ENCODE data around the gene TMOD2.

TMOD2 gene

DNA sequence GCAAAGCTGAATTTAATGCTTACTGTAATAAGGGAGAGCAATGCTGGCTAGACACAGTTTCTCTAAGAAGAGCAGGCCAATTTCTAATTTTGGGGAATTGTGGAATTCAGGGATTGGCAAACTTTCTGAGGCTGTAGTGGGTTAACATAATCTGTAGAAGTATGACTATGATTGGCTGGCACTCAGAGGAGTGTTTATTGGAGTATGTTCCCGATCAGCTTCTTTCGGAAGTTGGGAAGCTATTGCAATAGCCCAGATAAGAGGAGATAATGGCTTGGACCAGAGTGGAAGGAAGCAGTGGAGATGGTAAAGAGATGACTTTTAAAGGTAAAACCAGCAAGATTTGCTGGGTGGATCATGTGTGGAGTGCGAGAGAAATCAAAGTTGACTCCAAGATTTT lies 97.4 kb downstream of the TMOD2 start:
- no peak for DNase-seq

DNA sequence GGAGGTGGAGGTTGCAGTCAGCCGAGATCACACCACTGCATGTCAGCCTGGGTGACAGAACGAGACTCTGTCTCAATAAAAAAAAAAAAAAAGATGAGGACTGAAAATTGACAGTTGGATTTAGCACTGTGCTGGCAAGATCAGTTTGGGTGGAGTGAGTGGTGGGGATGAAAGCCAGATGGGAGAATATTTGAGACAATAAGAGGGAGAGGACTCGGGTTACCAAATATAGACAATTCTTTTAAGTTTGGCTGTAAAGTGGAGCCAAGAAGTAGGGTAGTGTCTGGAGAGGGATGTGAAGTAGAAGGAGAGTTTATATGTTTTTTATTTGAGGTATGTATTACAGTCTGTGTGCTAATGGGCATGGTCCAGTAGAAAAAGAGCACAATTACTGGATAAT lies 98.5 kb downstream of the TMOD2 start:
- DNase-seq = no peak

DNA sequence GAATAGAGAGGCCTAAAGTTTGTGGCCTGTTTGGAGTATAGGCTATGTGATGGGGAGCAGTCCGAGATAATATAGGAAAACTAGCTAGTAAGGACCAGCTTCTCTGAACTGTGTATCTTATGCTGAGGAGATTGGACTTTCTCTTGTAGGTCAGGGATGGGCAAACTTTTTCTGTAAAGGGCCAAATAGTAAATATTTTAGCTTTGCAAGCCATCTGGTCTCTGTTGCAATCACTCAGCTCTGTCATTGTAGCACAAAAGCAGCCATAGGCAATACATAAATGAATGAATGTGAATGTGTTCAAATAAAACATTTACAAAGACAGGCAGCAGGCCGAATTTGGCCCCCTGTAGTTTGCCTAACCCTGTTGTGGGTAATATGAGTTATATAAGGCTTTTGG lies 102.6 kb downstream of the TMOD2 start:
- DNase-seq = no peak

DNA sequence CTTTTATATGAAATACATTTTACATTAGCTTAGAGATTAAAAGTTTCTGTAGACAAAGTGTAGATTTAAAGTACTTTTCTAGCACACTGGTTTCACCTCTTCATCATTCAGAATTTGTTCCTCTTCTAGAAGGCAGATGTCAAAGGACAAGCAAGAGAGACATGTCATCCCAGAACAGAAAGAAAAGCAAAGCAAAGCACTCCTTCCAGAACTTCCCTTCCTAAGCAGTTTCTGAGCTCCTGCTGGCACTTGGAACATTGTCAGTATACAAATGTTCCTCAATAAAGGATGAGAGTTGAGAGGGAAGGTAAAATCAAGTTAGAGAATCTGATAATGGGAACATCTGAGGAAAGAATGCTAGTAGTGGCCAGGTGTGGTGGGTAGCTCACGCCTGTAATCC lies 104.2 kb downstream of the TMOD2 start:
- no peak for DNase-seq

DNA sequence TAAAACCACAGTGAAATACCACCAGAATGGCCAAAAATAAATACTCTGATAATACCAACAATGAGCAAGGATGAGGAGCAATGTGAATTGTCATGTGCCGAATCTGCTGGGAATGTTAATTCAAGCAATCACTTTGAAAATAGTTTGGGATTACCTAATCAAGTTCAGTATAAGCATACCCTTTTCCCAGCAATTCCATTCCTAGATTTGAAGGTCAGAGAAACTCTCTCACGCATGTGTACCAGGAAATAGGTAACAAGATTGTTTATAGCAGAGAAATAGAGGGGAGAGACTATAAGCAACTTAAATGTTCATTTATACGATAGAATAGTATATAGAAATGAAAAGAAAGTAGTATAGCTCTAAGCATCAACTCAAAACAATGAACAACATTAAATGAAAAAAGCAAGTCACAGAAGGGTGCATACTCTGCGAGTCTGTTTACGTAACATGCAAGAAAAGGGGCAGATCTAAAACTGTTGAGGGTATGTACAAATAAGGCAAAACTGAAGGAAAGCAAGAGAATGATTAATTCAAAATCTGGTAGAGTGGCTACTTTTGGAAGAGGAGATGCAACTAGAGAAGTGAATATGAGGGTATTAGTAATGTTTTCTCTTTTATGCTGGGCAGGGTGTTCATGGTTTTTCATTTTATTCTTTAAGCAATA lies 105.5 kb downstream of the TMOD2 start:
- DNase-seq = no peak

DNA sequence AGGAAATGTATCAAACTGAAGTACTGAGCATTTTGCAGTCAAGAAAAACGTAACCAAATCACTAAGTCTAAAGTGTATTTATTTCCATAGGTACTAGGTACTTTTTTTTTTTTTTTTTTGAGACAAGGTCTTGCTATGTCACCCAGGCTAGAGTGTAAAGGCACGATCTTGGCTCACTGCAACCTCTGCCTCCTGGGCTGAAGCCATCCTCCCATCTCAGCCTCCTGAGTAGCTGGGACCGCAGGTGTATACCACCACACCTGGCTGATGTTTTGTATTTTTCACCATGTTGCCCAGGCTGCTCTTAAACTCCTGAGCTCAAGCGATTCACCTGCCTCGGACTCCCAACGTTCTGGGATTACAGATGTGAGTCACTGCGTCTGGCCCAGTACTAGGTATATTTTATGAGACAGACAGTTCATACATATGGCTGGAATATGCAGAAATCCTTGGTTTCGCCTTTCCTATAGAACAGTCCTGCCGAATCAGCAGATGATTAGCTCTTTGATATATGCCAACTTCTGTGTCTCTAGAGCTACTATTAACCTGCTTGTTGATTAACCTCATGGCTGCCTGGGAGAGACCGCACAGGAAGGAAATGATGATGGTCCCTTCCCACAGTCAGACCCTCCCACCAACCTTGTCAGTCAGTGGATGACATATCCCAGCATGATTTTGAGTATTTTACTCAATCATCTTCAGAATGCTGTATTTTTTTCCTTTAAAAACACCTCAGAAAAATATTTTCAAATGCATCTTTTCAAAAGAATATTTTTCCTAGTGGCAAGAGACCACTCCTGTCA lies 110.4 kb downstream of the TMOD2 start:
- no peak for DNase-seq

DNA sequence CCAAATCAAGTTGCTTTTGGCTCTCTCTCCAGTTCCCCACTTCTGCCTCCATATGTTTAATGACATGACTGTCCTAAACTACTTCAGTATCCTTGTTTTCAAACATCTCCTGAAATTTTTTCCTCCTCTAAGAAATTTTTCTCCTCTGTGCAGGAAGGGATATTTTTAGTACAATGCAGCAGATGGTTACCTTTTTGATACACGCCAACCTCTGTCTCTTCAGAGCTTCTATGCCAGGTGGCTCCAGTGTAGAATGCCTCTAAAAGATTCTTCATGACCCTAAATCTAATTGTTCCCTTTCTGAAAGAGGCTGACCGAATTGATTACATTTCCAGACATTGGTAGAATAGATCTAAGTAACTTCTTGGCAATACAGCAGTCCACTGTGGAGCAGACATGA lies 111.7 kb downstream of the TMOD2 start:
- DNase-seq = no peak

DNA sequence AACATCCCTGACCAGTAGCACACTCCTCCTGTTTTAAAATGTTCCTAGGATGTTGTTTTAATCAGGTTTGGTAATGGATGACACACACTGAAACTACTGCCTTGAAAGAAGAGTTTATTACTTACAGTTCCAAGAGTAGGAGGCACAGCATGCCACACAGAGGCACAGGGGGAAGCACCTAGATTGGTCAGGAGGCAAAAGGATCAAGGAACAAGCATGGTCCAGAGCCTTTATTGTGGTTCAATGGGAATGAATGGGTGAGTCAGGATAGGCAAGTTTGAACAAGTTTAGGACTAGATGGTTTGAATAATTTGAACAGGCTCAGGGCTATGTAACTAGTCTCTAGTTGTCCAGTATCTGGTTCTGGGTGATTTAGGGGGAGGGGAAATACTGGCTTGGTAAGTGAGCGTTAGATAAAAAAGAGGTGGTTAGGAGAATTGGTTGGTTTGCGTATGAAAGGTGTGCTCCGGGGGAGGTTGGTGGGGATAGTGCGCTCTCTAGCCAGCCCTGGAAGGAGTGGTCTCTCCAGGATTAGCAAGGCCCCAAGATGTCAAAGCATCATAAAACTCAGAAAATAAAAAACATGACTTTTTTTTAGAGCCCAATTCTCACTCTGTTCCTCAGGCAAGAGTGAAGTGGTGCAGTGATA lies 113.1 kb downstream of the TMOD2 start:
- DNase-seq = no peak

DNA sequence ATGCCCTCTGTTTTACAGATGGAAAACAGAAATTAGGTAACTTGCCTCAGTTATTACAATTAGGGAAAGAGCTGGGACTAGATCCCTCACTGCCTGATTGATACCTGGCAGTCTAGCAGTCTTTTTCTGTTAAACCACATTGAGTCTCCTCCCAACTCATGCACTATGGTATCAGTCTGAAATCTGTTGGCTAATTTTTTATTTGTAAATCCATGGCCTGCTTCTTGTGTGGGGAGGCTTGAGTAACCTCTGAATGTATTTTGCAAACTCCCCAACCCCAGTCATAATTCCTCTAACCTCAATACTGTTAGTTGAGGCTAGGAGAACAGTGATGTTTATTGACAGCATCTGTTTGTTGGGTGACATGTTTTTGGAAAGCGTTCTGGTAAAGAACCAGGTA lies 113.9 kb downstream of the TMOD2 start:
- DNase-seq = no peak
